ENCODE data around the gene OCEL1. TPM values are rescaled to one million over a fixed set of nuclear protein-coding genes. Genes with fewer than 3 reads are reported as not detected.
"Not testable (repeated sequence)": the region's sequence is repeated elsewhere in the genome, so short reads cannot be mapped to it uniquely, and the experiment has no call there.

Gene OCEL1
- total RNA-seq, 4 donors from 2014 or later, result 1.8 to 6.9 (median 4.1) TPM

- WGBS, 2 donors, result 0 to 2% methylated on average over 19 to 24 of the region's 27 CpGs
- Histone ChIP-seq H3K27me3 (no peaks in the 10 kb centered on the region), H3K36me3 (peaks cover 0 to 37% (median 15%) of the 10 kb centered on the region in 3 donors), H3K4me3 (peak within 1 kb of the TSS; percentile 65 to 89 (median 81)), H3K9me3 (no peaks in the 10 kb centered on the region), H3K4me1 (peaks cover 7 to 25% (median 9%) of the 10 kb centered on the region in 3 donors), H3K27ac (peak within 1 kb of the TSS; percentile 78 to 86 (median 81))
- peak in 1 of 6 experiments; percentile 19 for TF ChIP-seq CTCF (IDR thresholded peaks at IDR 0.05)
- peak in 1 of 4 donors; percentile 43 for TF ChIP-seq POLR2A (IDR thresholded peaks at IDR 0.05)
- intact Hi-C loops (cut with DNase I), result no loop called here
- DNase-seq, result peak; percentile 94
These were observed 41.2 kb downstream of the OCEL1 start, which contains the start of gene BABAM1 for GRCh38 chr19:17266975-17267788. Gene BABAM1, plus strand, starts transcription at chr19:17267443. Its CDS starts 1,364 bp downstream, at chr19:17268807.

GRCh38 chr19:17268754-17269153, 42.7 kb downstream of the OCEL1 start:
- H3K4me3 ChIP-seq, result no peak overlapping the region
- H3K9me3 ChIP-seq, result no peaks in the 10 kb centered on the region
- 84 to 96% methylated on average over 3 to 4 of the region's 13 CpGs for WGBS, 2 donors
- TF ChIP-seq POLR2A (IDR thresholded peaks at IDR 0.05) (no peak), CTCF (IDR thresholded peaks at IDR 0.05) (no peak)
- peaks cover 5 to 52% (median 23%) of the 10 kb centered on the region in 3 donors for H3K36me3 ChIP-seq
- no peak overlapping the region for H3K27ac ChIP-seq
- DNase-seq, result no peak
- H3K4me1 ChIP-seq, result peaks cover 7 to 25% (median 9%) of the 10 kb centered on the region in 3 donors
- no peaks in the 10 kb centered on the region for H3K27me3 ChIP-seq
- intact Hi-C loops (cut with DNase I), result no loop called here

- WGBS, 2 donors, result 92 to 97% methylated on average over 3 of the region's 3 CpGs
- H3K27me3 ChIP-seq; H3K4me3 ChIP-seq; H3K9me3 ChIP-seq; H3K4me1 ChIP-seq; DNase-seq; intact Hi-C loops (cut with DNase I); H3K27ac ChIP-seq: not testable (repeated sequence)
- H3K36me3 ChIP-seq, result peaks cover 21 to 98% (median 33%) of the 10 kb centered on the region in 3 donors
These were observed 48.9 kb downstream of the OCEL1 start for GRCh38 chr19:17274892-17275291.

GRCh38 chr19:17275441-17276175, 49.6 kb downstream of the OCEL1 start:
- peaks cover 21 to 91% (median 33%) of the 10 kb centered on the region in 3 donors for H3K36me3 ChIP-seq
- no peaks in the 10 kb centered on the region for H3K9me3 ChIP-seq
- no peaks in the 10 kb centered on the region for H3K4me1 ChIP-seq
- TF ChIP-seq POLR2A (IDR thresholded peaks at IDR 0.05) (no peak), CTCF (IDR thresholded peaks at IDR 0.05) (no peak)
- H3K4me3 ChIP-seq, result no peak overlapping the region
- H3K27me3 ChIP-seq, result no peaks in the 10 kb centered on the region
- H3K27ac ChIP-seq, result no peak overlapping the region
- no peak for DNase-seq
- 93 to 95% methylated on average over 10 to 11 of the region's 19 CpGs for WGBS, 2 donors
- intact Hi-C loops (cut with DNase I), result no loop called here

Other genes starting within 250 kb of the OCEL1 start
- 1 to 10 TPM in 3 of 4 donors, under 1 TPM in 1; 0.72 to 8.2 (median 4.0) TPM for gene CPAMD8, start 199.4 kb upstream of the OCEL1 start, total RNA-seq
- 1 to 10 TPM; 3.0 to 5.8 (median 3.2) TPM for gene HAUS8, start 150.8 kb upstream of the OCEL1 start, total RNA-seq
- gene MYO9B, start 150.4 kb upstream of the OCEL1 start, total RNA-seq, result 10 to 100 TPM; 25.5 to 60.5 (median 39.5) TPM
- gene USE1, start 10.9 kb upstream of the OCEL1 start, total RNA-seq, result 10 to 100 TPM; 11.2 to 22.5 (median 17.6) TPM
- 100 to 1,000 TPM in 1 of 4 donors, 10 to 100 TPM in 3; 52.8 to 115 (median 82.7) TPM for gene NR2F6, start 19.7 kb downstream of the OCEL1 start, total RNA-seq
- gene USHBP1, start 38.5 kb downstream of the OCEL1 start, total RNA-seq, result 1 to 10 TPM in 1 of 4 donors, under 1 TPM in 2, not detected in 1; 0.70 to 4.8 (median 0.73) TPM
- 10 to 100 TPM; 29.1 to 55.8 (median 53.1) TPM for gene BABAM1, start 41.2 kb downstream of the OCEL1 start, total RNA-seq
- gene ANKLE1, start 55.7 kb downstream of the OCEL1 start, total RNA-seq, result under 1 TPM in 3 of 4 donors, not detected in 1; 0.12 to 0.57 (median 0.22) TPM
- 1 to 10 TPM; 2.0 to 8.4 (median 5.2) TPM for gene ABHD8, start 77.2 kb downstream of the OCEL1 start, total RNA-seq
- 10 to 100 TPM; 91.1 to 97.2 (median 92.8) TPM for gene MRPL34, start 79.6 kb downstream of the OCEL1 start, total RNA-seq
- 10 to 100 TPM; 16.4 to 29.0 (median 22.7) TPM for gene DDA1, start 83.3 kb downstream of the OCEL1 start, total RNA-seq
- 10 to 100 TPM in 1 of 4 donors, 1 to 10 TPM in 3; 3.8 to 19.1 (median 6.5) TPM for gene ANO8, start 108.6 kb downstream of the OCEL1 start, total RNA-seq
- gene GTPBP3, start 111.3 kb downstream of the OCEL1 start, total RNA-seq, result 10 to 100 TPM; 22.7 to 34.9 (median 31.4) TPM
- 10 to 100 TPM in 3 of 4 donors, 1 to 10 TPM in 1; 9.1 to 38.3 (median 25.7) TPM for gene PLVAP, start 151.1 kb downstream of the OCEL1 start, total RNA-seq
- not detected for gene CCDC194, start 168.0 kb downstream of the OCEL1 start, total RNA-seq
- gene BST2, start 179.4 kb downstream of the OCEL1 start, total RNA-seq, result 10 to 100 TPM in 3 of 4 donors, 1 to 10 TPM in 1; 4.1 to 66.8 (median 31.0) TPM
- 10 to 100 TPM; 54.0 to 96.3 (median 61.7) TPM for gene MVB12A, start 193.8 kb downstream of the OCEL1 start, total RNA-seq
- gene TMEM221, start 222.4 kb downstream of the OCEL1 start, total RNA-seq, result under 1 TPM in 2 of 4 donors, not detected in 2; 0.19 to 0.26 TPM
- not detected for gene NXNL1, start 234.7 kb downstream of the OCEL1 start, total RNA-seq
- 10 to 100 TPM in 1 of 4 donors, 1 to 10 TPM in 3; 4.1 to 19.5 (median 8.7) TPM for gene SLC27A1, start 244.3 kb downstream of the OCEL1 start, total RNA-seq